ENCODE data around the gene PPP2R2C. TPM values are rescaled to one million over a fixed set of nuclear protein-coding genes. Genes with fewer than 3 reads are reported as not detected.

The PPP2R2C gene
- total and polyA plus RNA-seq, 11 donors = 0.22 to 20.0 (median 6.8) TPM

DNA sequence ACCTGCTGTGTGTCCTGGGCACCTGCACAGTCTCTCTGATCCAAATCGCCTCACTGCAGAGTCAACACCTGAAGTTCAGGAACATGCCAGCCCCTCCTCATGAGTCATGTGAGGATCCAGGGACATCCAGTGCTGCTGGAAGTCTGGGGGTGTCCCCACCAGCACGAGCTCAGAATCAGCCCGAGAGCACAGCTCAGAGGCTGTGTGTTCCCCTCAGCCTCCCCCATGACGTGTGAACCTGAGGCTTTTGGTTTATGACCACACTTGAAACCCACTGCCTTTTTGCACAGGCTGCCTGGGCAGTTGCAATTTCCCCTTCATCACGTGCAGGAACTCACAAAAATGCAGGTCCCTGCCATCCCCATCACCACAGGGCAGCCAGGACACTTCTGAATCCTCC lies 47.1 kb downstream of the PPP2R2C start:
- H3K4me3 ChIP-seq = no peak overlapping the region
- no peak overlapping the region for H3K27ac ChIP-seq
- H3K9me3 ChIP-seq = no peaks in the 10 kb centered on the region
- H3K4me1 ChIP-seq = no peaks in the 10 kb centered on the region
- no peak for TF ChIP-seq CTCF (IDR thresholded peaks at IDR 0.05)
- TF ChIP-seq POLR2A (IDR thresholded peaks at IDR 0.05) = no peak
- H3K27me3 ChIP-seq = peaks cover 0 to 3% (median 0%) of the 10 kb centered on the region in 9 donors
- intact Hi-C loops (cut with DNase I) = no loop called here
- ATAC-seq (no peak), DNase-seq (no peak)
- no peaks in the 10 kb centered on the region for H3K36me3 ChIP-seq
- 44 to 51% (median 48%) methylated on average over 3 to 5 of the region's 5 CpGs for WGBS, 4 donors

DNA sequence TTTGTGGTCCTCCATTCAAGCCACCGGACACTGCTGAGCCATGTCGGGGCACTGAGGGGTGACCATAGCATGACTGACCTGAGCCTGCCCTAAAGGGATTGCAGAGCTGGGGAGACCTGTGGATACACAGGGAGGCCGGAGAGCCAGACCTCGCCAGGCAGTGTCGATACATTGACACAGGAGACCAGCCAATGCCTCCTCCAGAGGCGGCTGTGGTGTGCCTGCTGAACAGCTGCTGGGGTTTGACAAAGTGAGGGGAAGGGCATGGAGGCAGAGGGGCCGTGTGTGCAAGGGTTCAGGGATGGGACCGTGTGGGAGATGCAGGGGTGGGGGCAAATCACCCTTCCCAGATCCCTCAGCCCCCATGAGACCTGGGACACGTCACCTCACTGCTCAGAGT lies 48.0 kb downstream of the PPP2R2C start:
- Histone ChIP-seq H3K9me3 (no peaks in the 10 kb centered on the region), H3K4me1 (no peaks in the 10 kb centered on the region), H3K4me3 (no peak overlapping the region), H3K27me3 (peaks cover 0 to 3% (median 0%) of the 10 kb centered on the region in 9 donors), H3K27ac (no peak overlapping the region), H3K36me3 (no peaks in the 10 kb centered on the region)
- ATAC-seq (peak in 1 of 4 donors; percentile 29), DNase-seq (no peak)
- TF ChIP-seq POLR2A (IDR thresholded peaks at IDR 0.05) = no peak
- no peak for TF ChIP-seq CTCF (IDR thresholded peaks at IDR 0.05)
- WGBS, 4 donors = 67 to 79% (median 69%) methylated on average over 9 of the region's 9 CpGs
- intact Hi-C loops (cut with DNase I) = no loop called here

- DNase-seq (no peak), ATAC-seq (no peak)
- Histone ChIP-seq H3K27ac (no peak overlapping the region), H3K4me3 (no peak overlapping the region), H3K36me3 (no peaks in the 10 kb centered on the region), H3K27me3 (no peaks in the 10 kb centered on the region), H3K9me3 (no peaks in the 10 kb centered on the region), H3K4me1 (no peaks in the 10 kb centered on the region)
- no peak for TF ChIP-seq POLR2A (IDR thresholded peaks at IDR 0.05)
- no peak for TF ChIP-seq CTCF (IDR thresholded peaks at IDR 0.05)
- intact Hi-C loops (cut with DNase I) = no loop called here
- 58 to 80% (median 67%) methylated on average over 2 of the region's 2 CpGs for WGBS, 4 donors
Measured at GRCh38 chr4:6423575-6423974, 48.8 kb downstream of the PPP2R2C start.

- no peak overlapping the region for H3K4me3 ChIP-seq
- H3K27me3 ChIP-seq = no peaks in the 10 kb centered on the region
- H3K4me1 ChIP-seq = no peaks in the 10 kb centered on the region
- H3K9me3 ChIP-seq = no peaks in the 10 kb centered on the region
- no peak overlapping the region for H3K27ac ChIP-seq
- intact Hi-C loops (cut with DNase I) = no loop called here
- TF ChIP-seq POLR2A (IDR thresholded peaks at IDR 0.05) = no peak
- no peak for TF ChIP-seq CTCF (IDR thresholded peaks at IDR 0.05)
- H3K36me3 ChIP-seq = no peaks in the 10 kb centered on the region
- ATAC-seq = no peak
- WGBS, 4 donors = 90 to 97% (median 91%) methylated on average over 3 of the region's 3 CpGs
- no peak for DNase-seq
Measured at GRCh38 chr4:6422866-6423265, 49.5 kb downstream of the PPP2R2C start.

All from heart left ventricle (tissue), 16 donors.